Measurements from ENCODE around the gene CD300LG. TPM values are rescaled to one million over a fixed set of nuclear protein-coding genes. Genes with fewer than 3 reads are reported as not detected.

CD300LG gene
- total and polyA plus RNA-seq, 2 experiments from 2014 or later = not detected

GRCh38 chr17:43879723-43880419 is 32.9 kb downstream of the CD300LG start:
- H3K36me3 ChIP-seq (ENCODE audit: insufficient read depth) = no peaks in the 10 kb centered on the region
- H3K4me3 ChIP-seq = no peak overlapping the region
- Mint-ChIP-seq H3K27ac (no peak overlapping the region), H3K4me3 (no peak overlapping the region), H3K27me3 (ENCODE audit: insufficient read depth, low read depth, poor library complexity) (peaks cover 8% of the 10 kb centered on the region), H3K4me1 (peaks cover 15% of the 10 kb centered on the region), H3K36me3 (ENCODE audit: low read depth) (peaks cover 8% of the 10 kb centered on the region; the same call in 1 of the 3 replicates), H3K9me3 (no peaks in the 10 kb centered on the region)
- TF ChIP-seq NANOG (IDR thresholded peaks at IDR 0.05; ENCODE audit: borderline replicate concordance) (no peak), CTCF (conservative IDR thresholded peaks at IDR 0.05; ENCODE audit: low read depth in 2 of 2) (no peak), ZNF114 (CRISPR knock-in tag; IDR thresholded peaks at IDR 0.05) (no peak), EZH2 (IDR thresholded peaks at IDR 0.05; ENCODE audit: low read depth, unreplicated experiment) (no peak)
- H2AFZ ChIP-seq = no peak overlapping the region
- no peaks in the 10 kb centered on the region for H3K27me3 ChIP-seq (ENCODE audit: insufficient read depth)
- H3K27ac ChIP-seq (ENCODE audit: low read depth) = no peak overlapping the region
- DNase-seq (ENCODE audit: low spot score) (no peak), ATAC-seq (no peak)
- no peaks in the 10 kb centered on the region for H3K9me2 ChIP-seq (ENCODE audit: insufficient read depth)
- H3K4me1 ChIP-seq (ENCODE audit: insufficient read depth) = peaks cover 8% of the 10 kb centered on the region; the same call in 1 of the 2 replicates
- H3K4me2 ChIP-seq = no peak overlapping the region
- H4K20me1 ChIP-seq (replicated peaks; ENCODE audit: insufficient read depth) = no peaks in the 10 kb centered on the region
- H3F3A ChIP-seq (replicated peaks; ENCODE audit: low read depth) = no peaks in the 10 kb centered on the region
- no peaks in the 10 kb centered on the region for H3K79me2 ChIP-seq (replicated peaks; ENCODE audit: insufficient read depth)

GRCh38 chr17:43880420-43880991 is 33.5 kb downstream of the CD300LG start:
- Histone ChIP-seq H3K27ac (ENCODE audit: low read depth) (no peak overlapping the region), H3K4me3 (no peak overlapping the region), H3K4me2 (no peak overlapping the region), H4K20me1 (replicated peaks; ENCODE audit: insufficient read depth) (no peaks in the 10 kb centered on the region), H3K36me3 (ENCODE audit: insufficient read depth) (no peaks in the 10 kb centered on the region), H2AFZ (no peak overlapping the region), H3K27me3 (ENCODE audit: insufficient read depth) (no peaks in the 10 kb centered on the region), H3F3A (replicated peaks; ENCODE audit: low read depth) (no peaks in the 10 kb centered on the region), H3K9me2 (ENCODE audit: insufficient read depth) (no peaks in the 10 kb centered on the region), H3K79me2 (replicated peaks; ENCODE audit: insufficient read depth) (no peaks in the 10 kb centered on the region), H3K4me1 (ENCODE audit: insufficient read depth) (peaks cover 8% of the 10 kb centered on the region; the same call in 1 of the 2 replicates)
- H3K4me3 Mint-ChIP-seq = no peak overlapping the region
- DNase-seq (ENCODE audit: low spot score) = peak; percentile 73
- peaks cover 13% of the 10 kb centered on the region for H3K4me1 Mint-ChIP-seq
- TF ChIP-seq ETS1 (IDR thresholded peaks at IDR 0.05) (no peak), NANOG (IDR thresholded peaks at IDR 0.05; ENCODE audit: borderline replicate concordance) (no peak), CTCF (conservative IDR thresholded peaks at IDR 0.05; ENCODE audit: low read depth in 2 of 2) (peak; percentile 80 to 85)
- H3K27me3 Mint-ChIP-seq (ENCODE audit: insufficient read depth, low read depth, poor library complexity) = peaks cover 8% of the 10 kb centered on the region
- H3K36me3 Mint-ChIP-seq (ENCODE audit: low read depth) = peaks cover 8% of the 10 kb centered on the region; the same call in 1 of the 3 replicates
- ATAC-seq = peak; percentile 54
- H3K9me3 Mint-ChIP-seq = no peaks in the 10 kb centered on the region
- no peak overlapping the region for H3K27ac Mint-ChIP-seq

All from GM23338 (cell line).